ENCODE results near the gene GOLGA6C.
"Not testable (repeated sequence)": the region's sequence is repeated elsewhere in the genome, so short reads cannot be mapped to it uniquely, and the experiment has no call there.

The GOLGA6C gene

DNA sequence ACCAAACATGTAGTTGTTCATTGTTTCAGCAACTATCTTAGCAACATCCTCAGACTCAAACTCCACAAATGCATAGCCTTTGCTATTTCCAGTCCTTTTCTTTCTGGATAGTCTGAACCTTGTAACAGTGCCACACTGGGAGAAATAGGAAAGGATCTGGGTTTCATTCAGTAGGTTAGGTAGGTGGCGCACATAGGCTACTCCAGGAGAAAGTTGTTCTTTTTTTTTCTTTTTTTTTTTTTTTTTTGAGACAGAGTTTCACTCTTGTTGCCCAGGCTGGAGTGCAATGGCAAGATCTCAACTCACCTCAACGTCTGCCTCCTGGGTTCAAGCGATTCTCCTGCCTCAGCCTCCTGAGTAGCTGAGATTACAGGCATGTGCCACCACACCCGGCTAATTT is 5.8 kb upstream of the GOLGA6C start:
- DNase-seq, result not testable (repeated sequence)

DNA sequence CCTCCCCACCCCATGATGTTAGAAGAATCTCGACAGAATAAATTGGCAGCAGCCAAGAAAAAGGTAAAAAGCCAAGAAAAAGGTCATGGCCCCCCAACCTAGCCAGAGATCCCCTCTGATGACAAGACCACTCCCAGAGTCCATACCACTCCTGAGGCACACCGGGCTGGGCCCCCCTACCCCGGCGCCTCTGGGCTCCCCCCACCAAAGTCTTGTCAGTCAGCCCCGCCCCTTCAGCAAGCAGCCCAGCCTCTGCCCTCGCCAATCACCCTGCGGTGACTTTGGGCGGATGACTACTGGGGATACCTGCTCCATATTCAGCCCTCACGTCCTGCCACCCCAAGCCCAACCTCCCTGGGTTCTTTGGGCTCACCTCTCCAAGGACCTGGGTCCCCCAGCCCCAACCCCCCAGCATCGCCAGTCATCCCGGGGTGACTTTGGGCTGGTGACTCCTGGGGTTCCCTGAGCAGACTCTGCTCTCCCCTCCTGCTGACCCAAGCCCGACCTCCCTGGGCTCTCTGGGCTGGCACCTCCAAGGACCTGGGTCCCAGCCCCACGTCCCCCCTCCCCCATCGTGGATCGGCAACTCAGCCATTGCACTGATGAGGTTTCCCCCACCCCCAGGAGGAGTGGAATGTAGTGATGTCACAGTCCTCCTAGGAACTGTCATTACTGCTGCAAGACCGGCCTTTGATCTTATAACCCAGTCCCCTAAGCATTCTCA is 648 bp downstream of the GOLGA6C start:
- not testable (repeated sequence) for DNase-seq

DNA sequence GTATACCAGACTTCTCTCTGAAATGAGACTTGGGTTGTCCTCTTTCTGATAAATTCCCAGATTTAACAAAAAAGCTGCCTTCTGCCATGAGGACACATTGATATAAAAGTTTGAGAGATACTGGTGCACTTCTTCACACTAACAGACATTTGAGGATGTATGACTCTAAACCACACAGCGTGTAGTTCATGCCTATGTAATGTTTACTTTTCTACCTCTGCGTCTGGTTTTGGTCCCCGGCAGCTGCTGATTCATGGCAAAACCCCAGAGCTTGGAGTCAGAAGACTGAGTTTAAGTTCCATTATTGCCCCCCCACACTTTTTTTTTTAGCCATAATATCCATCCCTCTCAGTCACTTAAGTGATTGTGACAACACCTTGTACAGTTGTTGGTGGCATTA is 1.7 kb downstream of the GOLGA6C start:
- not testable (repeated sequence) for DNase-seq

DNA sequence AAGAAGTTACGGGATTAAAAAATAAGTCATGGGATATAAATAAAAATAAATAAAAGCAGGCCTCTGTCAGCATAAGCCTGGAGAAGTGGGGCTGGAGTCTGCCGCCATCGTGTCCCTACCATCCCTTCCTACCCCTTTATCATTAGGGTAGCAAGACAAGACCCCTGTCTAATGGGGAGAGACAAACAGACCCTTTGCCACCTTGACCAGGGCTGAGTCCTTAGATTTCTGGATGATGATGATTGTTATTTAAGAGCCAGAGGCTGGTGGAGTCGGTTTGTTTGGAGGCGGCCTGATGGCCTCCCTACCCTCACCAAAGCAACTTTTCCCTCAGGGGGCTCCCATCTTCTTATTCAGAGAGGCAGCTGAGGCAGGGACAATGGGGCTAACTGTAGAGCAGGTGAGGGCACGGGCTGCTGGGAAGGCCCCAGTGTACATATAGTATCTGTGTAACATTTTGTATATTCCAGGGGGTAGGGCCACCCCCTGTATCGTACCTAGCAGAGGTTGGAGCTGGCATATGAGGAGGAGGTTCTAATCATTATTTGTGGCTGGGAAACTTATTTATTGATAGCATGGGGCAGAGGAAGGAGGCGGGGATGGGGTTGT is 15.7 kb downstream of the GOLGA6C start:
- not testable (repeated sequence) for DNase-seq

DNA sequence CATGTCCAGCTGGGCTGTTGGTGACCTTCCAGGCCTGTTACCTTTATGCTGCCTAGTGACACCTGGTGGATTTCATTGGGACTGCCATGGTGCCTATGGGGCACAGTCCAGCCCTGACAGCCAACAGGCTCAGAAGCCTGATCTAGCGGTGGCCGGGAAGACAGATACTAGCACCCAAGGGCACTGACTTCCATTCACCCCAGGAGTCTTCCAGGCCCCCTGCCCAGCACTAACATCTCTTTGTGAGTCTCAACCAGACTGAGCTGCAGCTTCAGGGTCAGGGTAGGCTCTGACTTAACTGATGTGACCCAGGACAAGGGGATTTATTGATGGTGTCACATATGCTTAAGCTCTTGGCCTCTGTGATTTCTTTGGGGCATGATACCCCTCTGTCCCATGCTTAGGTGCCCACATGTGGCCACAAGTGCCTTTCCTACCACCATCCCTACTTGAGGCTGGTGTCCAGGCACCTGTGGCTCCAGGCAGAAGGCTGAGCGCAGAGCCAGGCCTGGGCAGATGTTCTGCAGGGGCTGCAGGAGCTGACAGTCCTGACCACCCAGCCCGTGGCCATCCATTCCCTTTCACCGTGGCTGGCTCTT is 16.5 kb downstream of the GOLGA6C start:
- not testable (repeated sequence) for DNase-seq

DNA sequence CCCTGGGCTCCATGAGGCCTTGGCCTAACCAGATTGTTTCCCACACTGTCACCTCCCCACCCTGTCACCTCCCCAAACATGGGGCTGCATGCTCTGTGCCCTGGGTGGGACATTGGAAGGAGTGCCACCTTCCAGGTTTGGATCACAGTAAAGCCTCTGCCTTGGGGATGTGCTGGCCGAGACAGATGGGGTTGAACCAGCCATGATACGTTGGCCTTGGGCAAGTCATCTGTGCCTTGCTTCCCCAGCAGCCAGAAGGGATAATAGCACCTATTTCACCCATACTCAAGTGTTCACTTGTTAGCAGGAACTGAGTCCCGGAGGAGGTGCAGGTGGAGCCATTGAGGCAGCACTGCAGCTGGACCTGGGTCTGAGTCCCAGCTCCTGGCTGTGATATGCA is 17.5 kb downstream of the GOLGA6C start:
- not testable (repeated sequence) for DNase-seq

DNA sequence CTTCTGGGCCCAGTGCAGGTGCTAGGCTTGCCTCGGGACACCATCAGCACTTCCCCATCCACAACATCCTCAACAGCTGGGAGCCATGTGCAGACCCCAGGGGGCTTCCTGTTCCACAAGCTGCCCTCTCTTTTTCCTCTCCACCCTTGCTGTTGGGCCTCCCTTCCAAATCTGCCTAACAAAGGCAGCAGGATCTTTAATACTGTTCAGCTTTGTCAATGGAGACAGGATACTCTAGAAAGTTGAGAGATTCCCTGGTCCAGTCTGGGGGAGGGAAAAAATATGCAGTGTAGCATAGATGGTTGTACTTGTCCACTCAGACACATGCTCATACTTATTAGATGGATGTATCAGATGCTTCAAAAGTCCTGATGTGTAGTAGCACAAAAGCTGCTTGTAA is 20.4 kb downstream of the GOLGA6C start:
- DNase-seq, result not testable (repeated sequence)

DNA sequence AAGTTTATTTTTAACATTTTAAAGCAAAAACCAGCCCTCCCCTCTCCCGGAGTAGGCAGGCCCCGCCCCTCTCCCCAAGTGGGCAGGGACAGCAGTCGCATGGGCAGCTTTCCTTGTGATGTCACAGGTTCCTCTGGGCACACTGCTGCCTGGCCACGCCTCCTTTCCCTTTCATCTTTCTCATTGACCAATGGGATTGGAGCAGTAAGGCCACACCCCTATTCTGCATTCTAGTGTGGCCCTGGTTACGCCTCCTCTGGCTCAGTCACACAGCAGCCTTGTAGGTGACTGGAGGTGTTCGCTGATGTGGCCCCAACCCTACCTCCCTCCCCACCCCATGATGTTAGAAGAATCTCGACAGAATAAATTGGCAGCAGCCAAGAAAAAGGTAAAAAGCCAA is 24.4 kb downstream of the GOLGA6C start, which contains the start of gene GOLGA6D:
TSS of gene GOLGA6D (plus strand) at position 264 of the 400 bp plus-strand sequence. CDS start at position 305, 41 bp downstream.
- not testable (repeated sequence) for DNase-seq

DNA sequence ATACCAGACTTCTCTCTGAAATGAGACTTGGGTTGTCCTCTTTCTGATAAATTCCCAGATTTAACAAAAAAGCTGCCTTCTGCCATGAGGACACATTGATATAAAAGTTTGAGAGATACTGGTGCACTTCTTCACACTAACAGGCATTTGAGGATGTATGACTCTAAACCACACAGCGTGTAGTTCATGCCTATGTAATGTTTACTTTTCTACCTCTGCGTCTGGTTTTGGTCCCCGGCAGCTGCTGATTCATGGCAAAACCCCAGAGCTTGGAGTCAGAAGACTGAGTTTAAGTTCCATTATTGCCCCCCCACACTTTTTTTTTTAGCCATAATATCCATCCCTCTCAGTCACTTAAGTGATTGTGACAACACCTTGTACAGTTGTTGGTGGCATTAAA is 26.0 kb downstream of the GOLGA6C start:
- not testable (repeated sequence) for DNase-seq

DNA sequence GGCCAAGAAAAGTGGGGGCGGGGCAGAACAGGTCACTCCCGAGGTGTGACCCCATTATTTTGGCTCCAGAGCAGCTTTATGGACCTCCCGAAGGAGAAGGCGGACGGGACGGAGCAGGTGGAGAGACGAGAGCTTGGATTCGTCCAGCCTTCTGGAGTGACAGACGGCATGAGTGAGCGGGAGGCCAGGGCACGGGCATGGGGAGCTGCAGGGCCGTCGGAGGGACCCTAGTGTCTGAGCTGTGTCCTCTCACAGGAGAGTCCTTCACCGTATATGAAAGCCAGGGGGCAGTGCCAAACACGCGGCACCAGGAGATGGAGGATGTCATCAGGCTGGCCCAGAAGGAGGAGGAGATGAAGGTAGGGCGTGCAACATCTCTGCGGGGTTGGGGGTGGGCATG is 35.5 kb downstream of the GOLGA6C start:
- not testable (repeated sequence) for DNase-seq

DNA sequence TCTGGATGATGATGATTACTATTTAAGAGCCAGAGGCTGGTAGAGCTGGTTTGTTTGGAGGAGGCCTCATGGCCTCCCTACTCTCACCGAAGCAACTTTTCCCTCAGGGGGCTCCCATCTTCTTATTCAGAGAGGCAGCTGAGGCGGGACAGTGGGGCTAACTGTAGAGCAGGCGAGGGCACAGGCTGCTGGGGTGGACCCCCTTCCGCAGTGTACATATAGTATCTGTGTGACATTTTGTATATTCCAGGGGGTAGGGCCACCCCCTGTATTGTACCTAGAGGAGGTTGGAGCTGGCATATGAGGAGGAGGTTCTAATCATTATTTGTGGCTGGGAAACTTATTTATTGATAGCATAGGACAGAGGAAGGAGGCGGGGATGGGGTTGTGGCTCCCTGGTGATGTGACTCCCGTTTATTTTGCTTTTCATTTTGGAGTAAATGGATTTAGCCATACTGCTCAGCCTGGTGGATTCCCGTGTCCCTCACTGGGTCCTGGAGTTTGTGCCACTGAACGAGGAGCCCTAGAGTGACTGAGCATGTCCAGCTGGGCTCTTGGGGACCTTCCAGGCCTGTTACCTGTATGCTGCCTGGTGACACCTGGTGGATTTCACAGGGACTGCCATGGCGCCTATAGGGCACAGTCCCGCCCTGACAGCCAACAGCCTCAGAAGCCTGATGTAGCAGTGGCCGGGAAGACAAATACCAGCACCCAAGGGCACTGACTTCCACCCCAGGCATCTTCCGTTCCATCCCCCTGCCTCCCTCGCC is 40.6 kb downstream of the GOLGA6C start:
- not testable (repeated sequence) for DNase-seq

DNA sequence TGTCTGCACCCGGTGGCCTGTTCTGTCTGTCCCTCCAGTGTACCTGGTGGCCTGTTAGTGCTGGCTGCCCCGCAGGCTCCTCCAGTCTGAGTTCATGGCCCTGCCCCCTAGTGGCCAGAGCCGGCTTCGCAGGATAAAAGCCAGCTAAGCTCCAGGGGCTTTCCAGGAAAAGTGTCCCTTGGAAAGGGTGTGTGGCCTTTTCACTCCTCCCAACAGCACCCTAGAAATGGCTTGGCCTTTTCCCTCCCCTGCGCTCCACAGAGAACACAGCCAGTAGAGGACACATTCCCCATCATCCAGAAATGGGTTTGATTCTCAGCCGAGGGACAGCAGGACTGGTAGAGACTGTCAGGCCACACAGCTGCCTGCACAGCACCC is 41.2 kb downstream of the GOLGA6C start:
- not testable (repeated sequence) for DNase-seq

DNA sequence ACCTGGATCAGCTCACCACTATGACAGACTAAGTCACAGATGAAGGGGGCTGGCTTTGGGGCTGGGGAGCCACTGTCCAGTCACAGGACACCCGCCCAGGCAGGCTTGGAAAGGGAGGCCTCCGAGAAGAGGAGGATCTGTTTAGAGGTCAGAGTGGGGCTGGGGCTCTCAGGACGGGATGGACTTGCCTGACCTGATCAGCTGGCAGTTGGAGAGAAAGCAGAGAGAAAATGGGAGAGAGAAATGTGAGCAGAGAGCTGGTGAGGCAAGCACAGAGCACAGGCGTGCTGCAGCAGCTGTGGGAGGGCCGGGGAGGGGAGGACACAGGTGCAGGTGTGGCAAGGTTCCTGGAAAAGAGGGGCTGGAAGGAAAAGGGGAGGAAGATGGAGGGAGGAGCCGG is 41.9 kb downstream of the GOLGA6C start:
- not testable (repeated sequence) for DNase-seq

DNA sequence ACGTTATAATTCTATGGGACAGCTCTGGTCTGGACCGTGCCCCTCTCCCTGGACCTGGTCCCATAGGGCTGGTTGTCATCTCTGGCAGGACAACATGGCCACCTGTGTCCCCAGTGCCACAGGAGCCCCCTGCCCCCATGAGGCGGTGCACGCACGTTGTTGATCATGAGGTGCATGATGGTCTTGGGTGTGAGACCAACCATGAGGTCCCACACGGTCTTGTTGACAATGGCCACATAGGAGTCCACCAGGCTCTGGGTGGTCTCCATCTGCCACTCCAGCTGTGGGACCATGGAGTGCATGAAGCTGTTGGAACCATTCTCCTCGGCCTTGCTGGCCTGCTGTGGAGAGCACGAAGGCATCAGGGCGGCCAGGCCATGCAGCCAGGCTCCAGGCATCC is 44.2 kb downstream of the GOLGA6C start:
- no peak for DNase-seq

DNA sequence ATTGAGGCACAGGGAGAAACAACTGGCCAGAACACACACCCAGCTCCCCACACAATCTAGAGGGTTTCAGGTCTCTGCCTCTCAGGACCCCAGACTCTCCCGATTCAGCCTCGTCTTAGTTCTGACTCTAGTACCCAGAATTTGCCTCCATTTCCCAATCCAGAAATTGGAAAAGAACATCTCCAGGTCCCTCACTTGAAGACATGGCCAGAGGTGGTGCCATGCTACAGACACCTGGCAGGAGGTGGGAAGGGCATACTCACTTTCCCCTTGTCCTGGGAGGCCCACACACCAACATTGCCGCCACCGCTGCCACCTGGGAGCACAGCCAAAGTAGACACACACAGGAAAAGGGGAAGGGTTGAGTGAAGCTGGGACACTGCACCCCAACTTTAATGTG is 44.6 kb downstream of the GOLGA6C start:
- DNase-seq, result not testable (repeated sequence)

DNA sequence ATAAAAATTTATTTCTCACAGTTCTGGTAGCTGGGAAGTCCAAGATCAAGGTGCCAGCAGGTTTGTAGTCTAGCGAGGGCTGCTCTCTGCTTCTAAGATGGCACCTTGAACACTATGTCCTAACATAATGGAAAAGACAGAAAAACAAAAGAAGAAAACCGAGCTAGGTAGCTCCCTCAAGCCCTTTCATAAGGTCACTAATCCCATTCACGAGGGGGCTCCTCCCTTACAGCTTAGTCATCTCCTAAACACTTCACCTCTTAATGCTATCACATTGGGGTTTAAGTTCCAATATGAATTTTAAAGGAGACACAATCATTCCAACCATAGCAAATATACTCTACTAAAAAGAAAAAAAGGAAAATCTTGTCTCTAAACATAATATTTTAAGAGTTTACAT is 48.1 kb downstream of the GOLGA6C start:
- no peak for DNase-seq

DNA sequence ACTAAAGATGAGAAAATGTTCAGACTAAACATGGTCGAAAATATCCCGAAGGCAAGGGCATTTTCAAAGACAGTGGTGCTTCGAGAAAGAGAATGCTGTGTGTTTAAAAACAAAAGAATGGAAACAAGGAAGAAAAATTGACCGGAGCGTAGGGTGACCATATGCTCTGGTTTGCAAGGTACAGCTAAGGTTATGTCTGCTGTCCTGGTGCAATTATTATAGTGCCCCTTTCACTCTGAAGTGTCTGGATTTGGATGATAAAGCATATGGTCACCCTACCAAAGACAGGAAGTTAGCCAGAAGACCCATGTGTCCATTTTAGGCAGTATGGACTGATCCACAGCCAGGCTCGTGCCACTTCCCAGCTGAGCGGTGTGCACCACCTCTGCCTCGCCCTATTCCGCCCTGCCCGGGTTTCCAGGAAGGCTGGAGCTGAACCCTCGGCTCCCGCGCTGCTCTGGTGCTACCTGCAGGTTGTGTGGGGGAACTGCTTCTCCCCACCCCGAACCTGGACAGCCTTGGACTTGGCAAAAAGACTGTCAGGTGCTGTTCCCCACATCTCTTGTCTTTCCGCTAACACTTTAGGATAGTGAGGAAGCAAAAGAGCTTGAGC is 49.8 kb downstream of the GOLGA6C start:
- peak in 1 of 56 donors; percentile 5 for DNase-seq

DNA sequence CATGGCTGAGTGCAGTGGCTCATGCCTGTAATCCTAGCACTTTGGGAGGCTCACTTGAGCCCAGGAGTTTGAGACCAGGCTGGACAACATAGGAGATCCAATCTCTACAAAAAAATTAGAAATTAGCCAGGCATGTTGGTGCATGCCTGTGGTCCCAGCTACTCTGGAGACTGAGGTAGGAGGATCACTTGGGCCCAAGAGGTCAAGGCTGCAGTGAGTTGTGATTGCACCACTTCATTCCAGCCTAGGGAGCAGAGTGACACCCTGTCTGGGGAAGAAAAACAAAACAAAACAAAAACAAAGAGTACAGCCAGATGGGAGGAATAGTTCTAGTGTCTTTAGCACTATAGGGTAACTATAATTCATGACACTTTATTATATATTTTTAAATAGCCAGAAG is 51.6 kb downstream of the GOLGA6C start:
- DNase-seq, result no peak

DNA sequence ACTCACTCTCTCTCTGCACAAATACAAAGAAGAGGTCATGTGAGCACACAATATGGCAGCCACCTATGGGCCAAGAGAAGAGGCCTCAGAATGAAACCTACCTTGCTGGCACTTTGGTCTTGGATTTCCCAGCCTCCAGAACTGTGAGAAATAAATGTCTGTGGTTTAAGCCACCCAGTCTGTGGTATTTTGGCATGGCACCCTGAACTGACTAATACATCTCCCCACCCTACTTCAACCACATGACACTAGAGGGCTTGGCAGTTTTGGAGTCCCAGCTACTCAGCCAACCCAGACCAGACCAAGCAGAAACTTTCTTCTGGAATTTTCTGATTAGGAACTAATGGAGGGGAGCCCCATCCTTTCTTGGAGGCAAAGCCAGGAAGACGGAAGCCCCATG is 54.4 kb downstream of the GOLGA6C start:
- DNase-seq, result not testable (repeated sequence)

DNA sequence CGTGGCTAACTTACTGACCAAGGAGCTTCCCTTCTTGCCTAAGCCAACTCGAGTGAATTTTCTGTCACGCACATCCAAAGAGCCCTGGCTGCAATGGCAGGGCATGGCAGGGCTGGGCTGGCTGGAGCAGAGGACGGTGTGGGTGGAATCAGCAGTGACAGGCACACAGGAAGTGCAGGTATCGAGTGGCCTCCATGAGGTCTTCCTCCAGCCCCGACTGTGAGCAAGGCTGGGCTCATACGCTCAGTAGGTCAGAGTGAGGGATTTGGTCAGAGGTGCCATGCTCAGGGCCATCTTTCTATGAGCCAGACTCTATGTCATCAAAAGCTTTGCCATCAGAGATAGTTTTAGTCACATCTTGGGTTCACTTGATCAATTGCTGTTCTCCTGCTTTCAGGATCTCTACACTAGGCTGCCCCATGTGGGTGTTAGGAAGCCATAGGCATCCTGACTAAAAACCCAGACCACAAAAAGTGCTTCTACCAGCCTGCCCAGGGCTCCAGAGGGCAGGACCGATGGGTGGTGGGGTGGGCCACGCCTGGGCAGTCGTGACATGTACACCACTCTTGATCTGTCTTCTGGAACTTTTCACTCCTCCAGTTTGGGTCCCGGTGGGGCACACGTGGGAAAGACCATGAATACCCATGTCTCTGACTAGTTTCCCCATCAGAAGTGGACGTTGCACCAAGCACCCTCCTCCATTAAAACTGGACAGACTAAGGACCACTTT is 55.1 kb downstream of the GOLGA6C start:
- no peak for DNase-seq

All from amygdala (tissue), 56 donors.